Osteoblast (primary cell): ENCODE data around the gene STRN4. TPM values are rescaled to one million over a fixed set of nuclear protein-coding genes. Genes with fewer than 3 reads are reported as not detected.
A peak's percentile ranks its signal among the peaks of the same experiment; 100 is the strongest.

ENCODE experiments used
- DNase-seq: peaks from one replicate; pipeline ENCODE4 v3.0.0; 2011; ENCODE audit warnings: low spot score, mixed read lengths; ENCODE audit not compliant: insufficient read length; ENCODE audit errors: missing footprints
- H2AFZ ChIP-seq: 2 replicates; pipeline ENCODE4 v1.6.0; 2011; ENCODE audit warnings: mild to moderate bottlenecking, low read length
- H3K27ac ChIP-seq: 2 replicates; pipeline ENCODE4 v1.5.1; 2011; ENCODE audit warnings: mild to moderate bottlenecking, low read depth, low read length, moderate library complexity
- H3K27me3 ChIP-seq: 2 replicates; pipeline ENCODE4 v1.6.0; 2012; ENCODE audit warnings: mild to moderate bottlenecking, control low read depth, inconsistent platforms, low read length, moderate library complexity; ENCODE audit not compliant: insufficient read depth
- H3K36me3 ChIP-seq: 2 replicates; pipeline ENCODE4 v1.5.1; 2011; ENCODE audit warnings: mild to moderate bottlenecking, low read length, control low read depth, moderate library complexity; ENCODE audit not compliant: insufficient read depth
- H3K4me1 ChIP-seq: 2 replicates; pipeline ENCODE4 v1.5.1; 2011; ENCODE audit warnings: mild to moderate bottlenecking, low read length, control low read depth, moderate library complexity; ENCODE audit not compliant: insufficient read depth
- H3K4me2 ChIP-seq: 2 replicates; pipeline ENCODE4 v1.6.0; 2011; ENCODE audit warnings: mild to moderate bottlenecking, low read length; ENCODE audit not compliant: insufficient read depth
- H3K4me3 ChIP-seq: fragments of 200-600 bp; sonication (generic); 3 replicates; pipeline ENCODE4 v1.5.1; 2012; ENCODE audit warnings: mild to moderate bottlenecking, low read length, inconsistent platforms; ENCODE audit not compliant: insufficient read depth
- H3K79me2 ChIP-seq: 2 replicates; pipeline ENCODE4 v1.6.0; 2012; ENCODE audit warnings: mild to moderate bottlenecking, low read length, control low read depth, inconsistent platforms; ENCODE audit not compliant: insufficient read depth
- H3K9me3 ChIP-seq: 2 replicates; pipeline ENCODE4 v1.5.1; 2011; ENCODE audit warnings: low read depth, low read length, control low read depth
- H4K20me1 ChIP-seq: 2 replicates; pipeline ENCODE4 v1.6.0; 2012; ENCODE audit warnings: mild to moderate bottlenecking, low read length, control low read depth; ENCODE audit not compliant: insufficient read depth
- total RNA-seq: library from RNA; depleted of rRNA; stranded (reverse); fragments of >200 nt; gene quantifications from 2 replicates; pipeline ENCODE4 v1.2.3, GENCODE V29; 2012
- TF ChIP-seq, protein P1 (sequence below): IDR thresholded peaks from 2 replicates; pipeline ENCODE4 v1.5.1; 2011; ENCODE audit warnings: mild to moderate bottlenecking, low read depth, low read length, moderate library complexity; ENCODE audit errors: extremely low read depth

The STRN4 gene
- total RNA-seq, 1 donor = 56.5 TPM

DNA sequence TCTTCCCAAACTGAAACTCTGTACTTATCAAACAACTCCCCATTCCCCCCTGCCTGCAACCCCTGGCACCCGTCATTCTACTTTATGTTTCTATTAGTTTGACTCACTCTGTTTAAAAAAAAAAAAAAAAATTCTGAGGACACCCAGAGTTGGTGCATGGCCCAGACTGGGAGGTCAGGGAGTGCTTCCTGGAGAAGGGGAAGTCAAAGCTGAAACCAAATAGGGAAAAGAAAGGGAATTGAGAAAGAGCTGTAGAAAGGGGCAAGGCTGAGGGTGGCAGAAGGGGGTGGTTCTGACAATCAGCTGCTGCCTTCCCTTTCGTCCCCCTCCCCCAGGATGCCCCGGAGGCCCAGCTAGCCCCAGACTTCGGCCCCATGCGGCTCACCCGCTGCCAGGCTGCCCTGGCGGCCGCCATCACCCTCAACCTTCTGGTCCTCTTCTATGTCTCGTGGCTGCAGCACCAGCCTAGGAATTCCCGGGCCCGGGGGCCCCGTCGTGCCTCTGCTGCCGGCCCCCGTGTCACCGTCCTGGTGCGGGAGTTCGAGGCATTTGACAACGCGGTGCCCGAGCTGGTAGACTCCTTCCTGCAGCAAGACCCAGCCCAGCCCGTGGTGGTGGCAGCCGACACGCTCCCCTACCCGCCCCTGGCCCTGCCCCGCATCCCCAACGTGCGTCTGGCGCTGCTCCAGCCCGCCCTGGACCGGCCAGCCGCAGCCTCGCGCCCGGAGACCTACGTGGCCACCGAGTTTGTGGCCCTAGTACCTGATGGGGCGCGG lies 9.0 kb upstream of the STRN4 start:
- H3K4me3 ChIP-seq = no peak overlapping the region
- DNase-seq = peak; percentile 93
- peaks cover 5% of the 10 kb centered on the region for H3K79me2 ChIP-seq
- peaks cover 29% of the 10 kb centered on the region for H3K36me3 ChIP-seq
- H4K20me1 ChIP-seq = no peaks in the 10 kb centered on the region
- TF ChIP-seq, protein P1, sequence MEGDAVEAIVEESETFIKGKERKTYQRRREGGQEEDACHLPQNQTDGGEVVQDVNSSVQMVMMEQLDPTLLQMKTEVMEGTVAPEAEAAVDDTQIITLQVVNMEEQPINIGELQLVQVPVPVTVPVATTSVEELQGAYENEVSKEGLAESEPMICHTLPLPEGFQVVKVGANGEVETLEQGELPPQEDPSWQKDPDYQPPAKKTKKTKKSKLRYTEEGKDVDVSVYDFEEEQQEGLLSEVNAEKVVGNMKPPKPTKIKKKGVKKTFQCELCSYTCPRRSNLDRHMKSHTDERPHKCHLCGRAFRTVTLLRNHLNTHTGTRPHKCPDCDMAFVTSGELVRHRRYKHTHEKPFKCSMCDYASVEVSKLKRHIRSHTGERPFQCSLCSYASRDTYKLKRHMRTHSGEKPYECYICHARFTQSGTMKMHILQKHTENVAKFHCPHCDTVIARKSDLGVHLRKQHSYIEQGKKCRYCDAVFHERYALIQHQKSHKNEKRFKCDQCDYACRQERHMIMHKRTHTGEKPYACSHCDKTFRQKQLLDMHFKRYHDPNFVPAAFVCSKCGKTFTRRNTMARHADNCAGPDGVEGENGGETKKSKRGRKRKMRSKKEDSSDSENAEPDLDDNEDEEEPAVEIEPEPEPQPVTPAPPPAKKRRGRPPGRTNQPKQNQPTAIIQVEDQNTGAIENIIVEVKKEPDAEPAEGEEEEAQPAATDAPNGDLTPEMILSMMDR = no peak
- H3K27me3 ChIP-seq = no peaks in the 10 kb centered on the region
- H3K4me2 ChIP-seq = peak overlapping the region; percentile 18
- peaks cover 19% of the 10 kb centered on the region for H3K4me1 ChIP-seq
- H3K9me3 ChIP-seq = no peaks in the 10 kb centered on the region
- H3K27ac ChIP-seq = peak overlapping the region; percentile 63
- no peak overlapping the region for H2AFZ ChIP-seq

DNA sequence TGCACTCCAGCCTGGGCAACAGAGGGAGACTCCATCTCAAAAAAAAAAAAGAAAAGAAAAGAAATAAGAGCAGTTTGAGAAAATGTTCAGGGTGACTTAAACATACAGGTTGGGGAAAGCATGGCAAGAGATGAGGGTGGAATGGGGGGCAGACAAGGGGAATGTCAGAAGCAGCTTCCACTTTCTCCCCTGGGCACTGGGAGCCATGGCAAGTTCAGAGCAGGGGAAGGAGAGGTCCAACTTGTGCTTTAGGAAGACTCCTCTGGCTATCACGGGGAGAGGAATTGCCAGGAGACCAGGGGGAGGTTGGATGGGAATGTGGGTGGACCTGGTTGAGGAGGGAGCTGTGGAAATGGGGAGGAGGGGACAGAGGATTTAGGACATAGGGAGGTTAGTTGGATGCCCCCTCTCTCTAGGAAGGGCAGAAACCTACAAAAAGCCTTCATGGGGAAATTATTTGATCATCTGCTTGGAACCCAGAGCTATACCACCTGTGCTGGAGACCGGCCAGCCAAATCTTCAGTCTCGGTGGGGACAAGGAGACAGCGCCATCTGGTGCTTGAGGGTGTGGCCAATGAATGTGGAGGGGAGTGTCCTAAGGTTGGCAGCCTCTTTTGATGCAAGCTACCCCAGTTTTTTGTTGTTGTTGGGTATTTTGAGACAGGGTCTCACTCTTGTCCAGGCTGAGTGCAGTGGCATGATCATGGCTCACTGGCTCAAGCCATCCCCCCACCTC lies 7.3 kb upstream of the STRN4 start:
- H3K36me3 ChIP-seq = peaks cover 34% of the 10 kb centered on the region
- H3K27me3 ChIP-seq = no peaks in the 10 kb centered on the region
- peaks cover 9% of the 10 kb centered on the region for H3K4me1 ChIP-seq
- H3K4me2 ChIP-seq = no peak overlapping the region
- no peak overlapping the region for H3K4me3 ChIP-seq
- TF ChIP-seq, protein P1 = peak; percentile 48
- no peaks in the 10 kb centered on the region for H4K20me1 ChIP-seq
- DNase-seq = peak; percentile 82
- no peaks in the 10 kb centered on the region for H3K9me3 ChIP-seq
- no peak overlapping the region for H3K27ac ChIP-seq
- peaks cover 5% of the 10 kb centered on the region for H3K79me2 ChIP-seq
- no peak overlapping the region for H2AFZ ChIP-seq

DNA sequence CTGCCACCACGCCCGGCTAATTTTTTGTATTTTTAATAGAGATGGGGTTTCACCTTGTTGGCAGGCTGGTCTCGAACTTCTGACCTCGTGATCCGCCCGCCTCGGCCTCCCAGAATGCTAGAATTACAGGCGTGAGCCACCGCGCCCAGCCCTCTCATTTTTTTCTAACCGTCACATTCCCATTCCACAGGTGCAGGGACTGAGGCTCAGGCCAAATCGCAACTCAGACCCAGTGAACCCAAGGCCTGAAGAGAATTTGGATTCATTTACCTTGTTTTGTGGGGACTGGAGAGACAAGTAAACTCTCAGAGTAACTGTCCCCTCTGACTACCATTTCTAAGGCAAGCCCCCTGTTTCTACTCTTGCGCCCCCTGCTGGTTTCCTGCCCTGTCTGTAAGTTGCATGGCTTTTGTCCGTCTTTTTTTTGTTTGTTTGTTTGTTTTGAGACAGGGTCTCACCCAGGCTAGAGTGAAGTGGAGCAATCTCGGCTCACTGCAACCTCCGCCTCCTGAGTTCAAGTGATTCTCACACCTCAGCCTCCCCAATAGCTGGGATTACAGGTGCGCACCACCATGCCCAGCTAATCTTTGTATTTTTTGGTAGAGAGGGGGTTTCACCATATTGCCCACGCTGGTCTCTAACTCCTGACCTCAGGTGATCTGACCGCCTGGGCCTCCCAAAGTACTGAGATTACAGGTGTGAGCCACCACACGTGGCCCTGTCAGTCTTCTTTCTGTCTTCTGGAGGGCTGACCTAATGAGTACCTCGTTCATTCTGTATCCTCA lies 2.3 kb upstream of the STRN4 start:
- TF ChIP-seq, protein P1 = peak; percentile 81
- Histone ChIP-seq H3K36me3 (peaks cover 21% of the 10 kb centered on the region), H3K79me2 (peaks cover 34% of the 10 kb centered on the region)

More for the DNA sequence above, 2.3 kb upstream of the STRN4 start:
- Histone ChIP-seq H3K9me3 (no peaks in the 10 kb centered on the region), H3K4me1 (peaks cover 15% of the 10 kb centered on the region), H3K27ac (no peak overlapping the region), H3K4me3 (no peak overlapping the region), H3K27me3 (no peaks in the 10 kb centered on the region), H4K20me1 (peaks cover 15% of the 10 kb centered on the region), H2AFZ (no peak overlapping the region), H3K4me2 (no peak overlapping the region)
- DNase-seq = peak; percentile 94
